RWPE1 (cell line): ENCODE data around the gene HIVEP3.

ENCODE experiments used
- CTCF ChIA-PET: fragments of 350-600 bp; sonication (Branson Sonifier 250); formaldehyde crosslinking; extraction: SDS; loops from one replicate; lab custom pipeline; 2021; lab: Yijun Ruan, JAX
- POLR2A ChIA-PET: fragments of 400-600 bp; formaldehyde crosslinking; extraction: SDS; loops from one replicate; lab custom pipeline; 2020; ENCODE audit warnings: antibody characterized with exemption; ENCODE audit not compliant: low non-redundant PET; lab: Yijun Ruan, JAX
- DNase-seq: peaks from one replicate; pipeline ENCODE4 v3.0.0; 2012; ENCODE audit warnings: low spot score
- H3K27ac ChIP-seq: fragments of 450-650 bp; 2 replicates; pipeline ENCODE4 v1.5.1; 2017
- CTCF ChIP-seq: fragments of 450-650 bp; conservative IDR thresholded peaks from 2 replicates; pipeline ENCODE4 v1.5.1; 2017; ENCODE audit warnings: low read depth, mild to moderate bottlenecking

HIVEP3 gene

GRCh38 chr1:41639332-41639936 is 279.3 kb downstream of the HIVEP3 start:
- ChIA-PET POLR2A (no interaction called here), CTCF (no interaction called here)
- no peak overlapping the region for H3K27ac ChIP-seq
- TF ChIP-seq CTCF = no peak
- no peak for DNase-seq

GRCh38 chr1:41638086-41639024 is 280.4 kb downstream of the HIVEP3 start:
- ChIA-PET CTCF (no interaction called here), POLR2A (no interaction called here)
- no peak for DNase-seq
- H3K27ac ChIP-seq = no peak overlapping the region
- TF ChIP-seq CTCF = no peak

- no peak overlapping the region for H3K27ac ChIP-seq
- TF ChIP-seq CTCF = no peak
- ChIA-PET POLR2A (no interaction called here), CTCF (interaction anchor here (0.6 kb wide), 1 partner anchor 158 kb away, joined by 3 read pairs; no protein-coding TSS in a partner anchor)
- no peak for DNase-seq
Measured at GRCh38 chr1:41637367-41637766, 281.4 kb downstream of the HIVEP3 start.

- H3K27ac ChIP-seq = no peak overlapping the region
- ChIA-PET CTCF (no interaction called here), POLR2A (no interaction called here)
- no peak for TF ChIP-seq CTCF
- no peak for DNase-seq
Measured at GRCh38 chr1:41633764-41634163, 285.0 kb downstream of the HIVEP3 start.

GRCh38 chr1:41632781-41633575 is 285.7 kb downstream of the HIVEP3 start:
- no peak for DNase-seq
- ChIA-PET POLR2A (no interaction called here), CTCF (no interaction called here)
- TF ChIP-seq CTCF = no peak
- no peak overlapping the region for H3K27ac ChIP-seq

- ChIA-PET CTCF (no interaction called here), POLR2A (no interaction called here)
- H3K27ac ChIP-seq = no peak overlapping the region
- TF ChIP-seq CTCF = no peak
- DNase-seq = no peak
Measured at GRCh38 chr1:41631971-41632370, 286.8 kb downstream of the HIVEP3 start.
